Natural killer cell (primary cell): ENCODE results near the gene MRPS15. TPM values are rescaled to one million over a fixed set of nuclear protein-coding genes. Genes with fewer than 3 reads are reported as not detected.

Source experiments
- ATAC-seq, 3 donors: fragments of 150-1000 bp in 2 of 3; fragments of 200-7000 bp in 1 of 3; cut with Tn5 transposase; 1 replicate in 1 of 3; 2 replicates in 2 of 3; pipeline ENCODE4 v1.10.0; 2021; ENCODE audit warnings: mild to moderate bottlenecking in 2 of 3, moderate library complexity in 2 of 3
- DNase-seq, 2 donors: peaks; one replicate each; pipeline versions ENCODE4 v3.0.0 to v3.0.0-alpha.2; 2013 to 2021; ENCODE audit warnings: mixed read lengths in 1 of 2
- H3K27ac ChIP-seq: one replicate; pipeline ENCODE4 v1.5.1; 2013; ENCODE audit warnings: mild to moderate bottlenecking, low read length
- H3K27me3 ChIP-seq: one replicate; pipeline ENCODE4 v1.6.1; 2013; ENCODE audit warnings: low read length; ENCODE audit not compliant: control insufficient read depth, insufficient read depth
- H3K36me3 ChIP-seq: one replicate; pipeline ENCODE4 v1.6.1; 2013; ENCODE audit warnings: low read length; ENCODE audit not compliant: control insufficient read depth, insufficient read depth
- H3K4me1 ChIP-seq: one replicate; pipeline ENCODE4 v1.6.1; 2013; ENCODE audit warnings: low read length; ENCODE audit not compliant: control insufficient read depth, insufficient read depth
- H3K4me3 ChIP-seq: one replicate; pipeline ENCODE4 v1.5.1; 2013; ENCODE audit warnings: low read length
- H3K9me3 ChIP-seq: one replicate; pipeline ENCODE4 v1.6.1; 2013; ENCODE audit warnings: low read length; ENCODE audit not compliant: control insufficient read depth, insufficient read depth
- H3K27ac Mint-ChIP-seq, 2 donors: one replicate each; pipeline ENCODE4 v1.8.0; 2022; ENCODE audit warnings: mild to moderate bottlenecking in 2 of 2, mixed read lengths in 2 of 2, moderate library complexity in 1 of 2
- H3K27me3 Mint-ChIP-seq, 2 donors: one replicate each; pipeline ENCODE4 v1.8.0; 2022; ENCODE audit warnings: low read depth in 2 of 2, mixed read lengths in 2 of 2
- H3K36me3 Mint-ChIP-seq: one replicate; pipeline ENCODE4 v1.8.0; 2022; ENCODE audit warnings: mixed read lengths
- H3K4me1 Mint-ChIP-seq, 2 donors: one replicate each; pipeline ENCODE4 v1.8.0; 2022; ENCODE audit warnings: mixed read lengths in 2 of 2
- H3K4me3 Mint-ChIP-seq: one replicate; pipeline ENCODE4 v1.8.0; 2022; ENCODE audit warnings: mild to moderate bottlenecking, moderate library complexity, mixed read lengths
- H3K9me3 Mint-ChIP-seq, 2 donors: one replicate each; pipeline ENCODE4 v1.8.0; 2022; ENCODE audit warnings: mixed read lengths in 2 of 2
- WGBS: methylation state at CpG from one replicate; pipeline ENCODE4 v1.1.7; 2013; ENCODE audit warnings: missing lambda C conversion rate; ENCODE audit not compliant: insufficient coverage; 5-methylcytosine and 5-hydroxymethylcytosine counted together
- intact Hi-C: fragments of 100-400 bp; cut with micrococcal nuclease; formaldehyde crosslinking; loops from one replicate; pipeline ENCODE4 v1.14.2; 2022
- total RNA-seq, 4 donors: library from RNA; stranded (reverse); fragments of 120-200 nt in 1 of 4; gene quantifications; one replicate each; pipeline versions ENCODE4 v1.2.3 to v1.2.4, GENCODE V29; 2013 to 2022
- TF ChIP-seq, protein P1 (sequence below): fragments of 200-600 bp; IDR thresholded peaks from one replicate; pipeline ENCODE4 v1.8.0; 2022; ENCODE audit warnings: antibody characterized with exemption

Gene MRPS15
- total RNA-seq, 3 donors from 2014 or later (not counting 1 experiment from before 2014, with no cell fraction given) = 28.2 to 38.2 (median 32.0) TPM

DNA sequence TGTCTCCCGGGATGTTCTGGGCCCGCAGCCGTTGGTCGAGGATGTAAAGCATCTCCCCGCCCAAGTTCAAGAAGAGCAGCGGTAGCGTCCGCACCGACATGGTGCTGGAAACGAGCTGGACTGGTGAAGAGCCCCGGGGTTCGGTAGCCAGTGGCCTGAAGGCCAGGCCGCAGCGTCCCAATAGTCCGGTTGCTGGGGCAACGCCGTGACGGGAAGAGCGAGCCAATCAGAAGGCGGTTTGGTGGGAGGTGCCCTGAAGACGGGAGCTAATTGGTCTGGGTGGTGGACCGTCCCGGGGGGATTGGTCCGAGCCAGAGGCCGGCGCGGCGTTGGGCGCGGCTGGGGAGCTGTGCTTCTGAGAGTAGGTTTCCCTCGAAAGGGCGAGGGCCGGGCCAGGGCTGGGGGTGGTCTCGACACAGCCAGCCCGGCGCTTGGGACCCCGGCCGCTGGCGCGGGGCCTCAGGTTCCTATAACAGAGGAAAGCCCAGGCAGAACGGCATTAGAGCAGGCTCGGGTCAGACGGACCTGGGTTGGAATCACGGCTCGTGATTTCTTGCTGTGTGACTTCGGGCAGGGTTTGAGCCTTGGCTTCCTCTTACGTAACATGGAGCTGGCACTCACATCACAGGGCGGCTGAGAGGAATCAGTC lies 13.8 kb downstream of the MRPS15 start, which contains the start of gene OSCP1:
Gene OSCP1 (minus strand): TSS at position 182 of the 649 bp plus-strand sequence. CDS start 82 bp downstream, at position 100.
- no peaks in the 10 kb centered on the region for H3K27me3 Mint-ChIP-seq
- H3K4me1 ChIP-seq = peaks cover 16% of the 10 kb centered on the region
- H3K27ac ChIP-seq = peak within 1 kb of the TSS; percentile 92
- H3K36me3 Mint-ChIP-seq = no peaks in the 10 kb centered on the region
- H3K9me3 ChIP-seq = no peaks in the 10 kb centered on the region
- intact Hi-C loops = loop anchor here (1.0 kb wide), 1 partner anchor 14 kb away; the partner anchor contains the start of gene MRPS15
- peak within 1 kb of the TSS; percentile 88 for H3K4me3 Mint-ChIP-seq
- ATAC-seq (peak; percentile 97 to 99 (median 98)), DNase-seq (peak; percentile 85 to 95)
- peaks cover 9% of the 10 kb centered on the region for H3K36me3 ChIP-seq
- TF ChIP-seq, protein P1, sequence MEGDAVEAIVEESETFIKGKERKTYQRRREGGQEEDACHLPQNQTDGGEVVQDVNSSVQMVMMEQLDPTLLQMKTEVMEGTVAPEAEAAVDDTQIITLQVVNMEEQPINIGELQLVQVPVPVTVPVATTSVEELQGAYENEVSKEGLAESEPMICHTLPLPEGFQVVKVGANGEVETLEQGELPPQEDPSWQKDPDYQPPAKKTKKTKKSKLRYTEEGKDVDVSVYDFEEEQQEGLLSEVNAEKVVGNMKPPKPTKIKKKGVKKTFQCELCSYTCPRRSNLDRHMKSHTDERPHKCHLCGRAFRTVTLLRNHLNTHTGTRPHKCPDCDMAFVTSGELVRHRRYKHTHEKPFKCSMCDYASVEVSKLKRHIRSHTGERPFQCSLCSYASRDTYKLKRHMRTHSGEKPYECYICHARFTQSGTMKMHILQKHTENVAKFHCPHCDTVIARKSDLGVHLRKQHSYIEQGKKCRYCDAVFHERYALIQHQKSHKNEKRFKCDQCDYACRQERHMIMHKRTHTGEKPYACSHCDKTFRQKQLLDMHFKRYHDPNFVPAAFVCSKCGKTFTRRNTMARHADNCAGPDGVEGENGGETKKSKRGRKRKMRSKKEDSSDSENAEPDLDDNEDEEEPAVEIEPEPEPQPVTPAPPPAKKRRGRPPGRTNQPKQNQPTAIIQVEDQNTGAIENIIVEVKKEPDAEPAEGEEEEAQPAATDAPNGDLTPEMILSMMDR = no peak
- 2% methylated on average over 48 of the region's 48 CpGs for whole genome bisulfite sequencing
- peak within 1 kb of the TSS; percentile 77 for H3K4me3 ChIP-seq
- H3K9me3 Mint-ChIP-seq = no peaks in the 10 kb centered on the region
- H3K27ac Mint-ChIP-seq = peak within 1 kb of the TSS; percentile 87 to 96
- H3K4me1 Mint-ChIP-seq = peaks cover 14 to 19% of the 10 kb centered on the region in 2 donors
- no peaks in the 10 kb centered on the region for H3K27me3 ChIP-seq

DNA sequence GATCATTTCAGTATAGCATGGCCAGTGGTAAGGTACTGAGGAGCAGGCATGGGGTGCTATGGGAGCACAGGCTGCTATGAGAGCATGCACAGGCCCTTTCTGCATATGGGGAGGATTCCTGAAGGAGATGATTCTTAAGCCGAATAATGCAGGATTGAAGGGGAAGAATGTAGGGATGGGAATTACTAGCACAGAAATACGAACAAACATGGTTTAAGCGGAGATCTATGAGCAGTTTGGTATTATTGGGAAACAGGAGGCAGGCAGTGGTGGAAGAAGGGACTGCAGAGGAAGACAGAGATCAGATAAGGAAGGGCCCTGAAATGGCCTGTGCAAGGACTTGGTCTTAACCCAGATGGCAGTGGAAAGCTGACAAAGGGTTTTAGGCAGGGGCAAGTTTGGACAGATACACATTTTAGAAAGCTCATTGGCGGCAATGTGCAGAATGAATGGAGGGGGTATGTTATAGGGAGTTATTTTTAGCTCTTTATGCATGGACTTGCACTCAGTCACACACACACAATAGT lies 15.6 kb downstream of the MRPS15 start:
- H3K27ac ChIP-seq = no peak overlapping the region
- intact Hi-C loops = no loop called here
- 96% methylated on average over 4 of the region's 4 CpGs for WGBS
- H3K4me1 ChIP-seq = peaks cover 16% of the 10 kb centered on the region
- Mint-ChIP-seq H3K27ac (peak overlapping the region; percentile 87 to 96), H3K4me1 (peaks cover 14 to 19% of the 10 kb centered on the region in 2 donors), H3K4me3 (peak overlapping the region; percentile 88), H3K27me3 (no peaks in the 10 kb centered on the region), H3K36me3 (no peaks in the 10 kb centered on the region), H3K9me3 (no peaks in the 10 kb centered on the region)
- DNase-seq (no peak), ATAC-seq (no peak)
- TF ChIP-seq, protein P1 = no peak
- no peaks in the 10 kb centered on the region for H3K27me3 ChIP-seq
- no peaks in the 10 kb centered on the region for H3K9me3 ChIP-seq
- no peak overlapping the region for H3K4me3 ChIP-seq
- no peaks in the 10 kb centered on the region for H3K36me3 ChIP-seq

DNA sequence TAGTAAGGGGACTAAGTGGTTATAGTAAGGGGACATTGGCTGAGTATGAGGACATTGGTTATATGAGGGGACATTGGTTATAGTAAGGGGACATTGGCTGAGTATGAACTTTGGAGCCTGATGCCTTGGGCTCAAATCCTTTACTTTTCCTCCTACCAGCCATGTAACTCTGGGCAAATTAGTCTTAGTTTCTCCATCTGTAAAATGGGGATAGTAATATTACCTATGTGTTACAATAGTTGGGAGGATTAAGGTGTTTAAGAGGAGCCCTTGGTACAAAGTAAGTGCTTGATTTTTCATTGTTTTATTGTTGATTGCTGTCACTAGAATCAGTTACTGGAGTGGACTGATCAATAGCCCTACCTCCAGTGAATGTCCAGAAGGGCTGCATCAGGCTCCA lies 16.7 kb downstream of the MRPS15 start:
- Histone ChIP-seq H3K9me3 (no peaks in the 10 kb centered on the region), H3K4me1 (peaks cover 16% of the 10 kb centered on the region), H3K4me3 (no peak overlapping the region), H3K27me3 (no peaks in the 10 kb centered on the region), H3K36me3 (no peaks in the 10 kb centered on the region), H3K27ac (no peak overlapping the region)
- no peaks in the 10 kb centered on the region for H3K9me3 Mint-ChIP-seq
- no peak overlapping the region for H3K27ac Mint-ChIP-seq
- peaks cover 14 to 19% of the 10 kb centered on the region in 2 donors for H3K4me1 Mint-ChIP-seq
- intact Hi-C loops = no loop called here
- ATAC-seq (no peak), DNase-seq (no peak)
- no peak overlapping the region for H3K4me3 Mint-ChIP-seq
- H3K36me3 Mint-ChIP-seq = no peaks in the 10 kb centered on the region
- TF ChIP-seq, protein P1 = no peak
- no peaks in the 10 kb centered on the region for H3K27me3 Mint-ChIP-seq
